Measurements from ENCODE around the gene BEND7.

The BEND7 gene

DNA sequence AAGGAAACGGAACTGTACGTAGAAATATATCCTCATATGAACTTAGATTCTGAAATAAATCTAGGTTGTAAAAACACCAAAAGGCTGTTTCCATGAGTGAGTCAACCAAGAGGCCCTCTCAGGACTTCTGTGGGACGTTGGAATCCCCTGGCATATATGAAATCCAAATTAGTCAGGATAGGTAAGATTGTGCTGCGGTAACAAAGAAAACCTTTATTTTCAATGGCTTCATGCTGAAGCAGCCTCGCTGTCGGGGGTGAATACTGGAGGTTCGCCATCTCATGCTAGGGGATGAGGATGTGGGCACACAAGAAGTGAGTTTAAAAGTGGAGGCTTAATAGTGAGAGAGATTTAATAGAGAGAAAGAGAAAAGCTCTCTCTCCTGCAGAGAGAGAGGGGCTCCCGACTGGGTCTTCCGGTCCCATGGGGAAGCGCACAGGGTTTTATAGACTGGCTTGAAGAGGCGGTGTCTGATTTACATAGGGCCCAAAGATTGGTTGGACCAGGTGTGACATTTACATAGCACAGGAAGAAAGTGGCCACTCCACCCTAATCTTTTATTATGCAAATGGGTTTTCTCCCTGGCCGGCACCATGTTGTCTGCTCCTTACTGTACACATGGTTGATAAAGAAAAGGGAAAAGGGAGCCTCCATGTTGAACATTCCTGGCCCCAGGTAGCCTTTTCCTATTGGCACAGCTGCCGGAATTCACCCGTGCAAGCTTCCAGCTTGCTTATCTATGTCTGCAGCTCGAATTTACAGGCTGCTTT lies 128.4 kb downstream of the BEND7 start:
- Histone ChIP-seq H3K36me3 (ENCODE audit: control insufficient read depth, insufficient read depth, low read length) (no peaks in the 10 kb centered on the region), H3K9me3 (ENCODE audit: control insufficient read depth, low read length) (peaks cover 5% of the 10 kb centered on the region), H3K27ac (ENCODE audit: low read depth, low read length, severe bottlenecking) (no peak overlapping the region), H3K4me1 (ENCODE audit: control insufficient read depth, insufficient read depth, low read length, poor library complexity, severe bottlenecking) (no peaks in the 10 kb centered on the region), H3K4me3 (ENCODE audit: extremely low read depth, insufficient read depth, low read length, poor library complexity, severe bottlenecking) (no peak overlapping the region)
- WGBS, 2 experiments (ENCODE audit: insufficient coverage in 2 of 2), result 83 to 86% methylated on average over 12 of the region's 15 CpGs

- H3K4me1 ChIP-seq (ENCODE audit: control insufficient read depth, insufficient read depth, low read length, poor library complexity, severe bottlenecking), result no peaks in the 10 kb centered on the region
- no peak overlapping the region for H3K4me3 ChIP-seq (ENCODE audit: extremely low read depth, insufficient read depth, low read length, poor library complexity, severe bottlenecking)
- WGBS, 2 experiments (ENCODE audit: insufficient coverage in 2 of 2), result no CpG with 5 or more reads among the region's 2 CpGs
- no peak overlapping the region for H3K27ac ChIP-seq (ENCODE audit: low read depth, low read length, severe bottlenecking)
- H3K36me3 ChIP-seq (ENCODE audit: control insufficient read depth, insufficient read depth, low read length), result no peaks in the 10 kb centered on the region
- H3K9me3 ChIP-seq (ENCODE audit: control insufficient read depth, low read length), result peaks cover 5% of the 10 kb centered on the region
Observed at GRCh38 chr10:13399752-13400151, 129.1 kb downstream of the BEND7 start.

DNA sequence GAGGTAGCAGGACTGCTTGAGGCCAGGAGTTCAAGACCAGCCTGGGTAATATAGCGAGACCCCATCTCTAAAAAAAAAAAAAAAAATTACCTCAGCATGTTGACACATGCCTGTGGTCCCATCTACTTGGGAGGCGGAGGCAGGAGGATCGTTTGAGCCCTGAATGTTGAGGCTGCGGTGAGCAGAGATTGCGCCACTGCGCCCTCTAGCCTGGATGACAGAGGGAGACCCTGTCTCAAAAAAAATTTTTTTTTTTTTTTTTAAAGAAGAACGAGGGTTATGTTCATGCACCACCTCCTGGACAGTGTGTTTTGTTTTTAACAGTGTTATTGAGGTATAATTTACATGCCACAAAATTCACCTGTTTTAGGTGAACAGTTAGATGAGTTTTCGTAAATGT lies 129.6 kb downstream of the BEND7 start:
- Histone ChIP-seq H3K36me3 (ENCODE audit: control insufficient read depth, insufficient read depth, low read length) (no peaks in the 10 kb centered on the region), H3K27ac (ENCODE audit: low read depth, low read length, severe bottlenecking) (no peak overlapping the region), H3K9me3 (ENCODE audit: control insufficient read depth, low read length) (peaks cover 5% of the 10 kb centered on the region), H3K4me3 (ENCODE audit: extremely low read depth, insufficient read depth, low read length, poor library complexity, severe bottlenecking) (no peak overlapping the region), H3K4me1 (ENCODE audit: control insufficient read depth, insufficient read depth, low read length, poor library complexity, severe bottlenecking) (no peaks in the 10 kb centered on the region)
- 92% methylated on average over 5 to 6 of the region's 8 CpGs for WGBS, 2 experiments (ENCODE audit: insufficient coverage in 2 of 2)

- peaks cover 5% of the 10 kb centered on the region for H3K9me3 ChIP-seq (ENCODE audit: control insufficient read depth, low read length)
- H3K36me3 ChIP-seq (ENCODE audit: control insufficient read depth, insufficient read depth, low read length), result no peaks in the 10 kb centered on the region
- H3K4me1 ChIP-seq (ENCODE audit: control insufficient read depth, insufficient read depth, low read length, poor library complexity, severe bottlenecking), result no peaks in the 10 kb centered on the region
- no peak overlapping the region for H3K4me3 ChIP-seq (ENCODE audit: extremely low read depth, insufficient read depth, low read length, poor library complexity, severe bottlenecking)
- 100% methylated on average over 3 of the region's 3 CpGs for WGBS, 2 experiments (ENCODE audit: insufficient coverage in 2 of 2)
- H3K27ac ChIP-seq (ENCODE audit: low read depth, low read length, severe bottlenecking), result no peak overlapping the region
Observed at GRCh38 chr10:13397052-13397451, 131.8 kb downstream of the BEND7 start.

DNA sequence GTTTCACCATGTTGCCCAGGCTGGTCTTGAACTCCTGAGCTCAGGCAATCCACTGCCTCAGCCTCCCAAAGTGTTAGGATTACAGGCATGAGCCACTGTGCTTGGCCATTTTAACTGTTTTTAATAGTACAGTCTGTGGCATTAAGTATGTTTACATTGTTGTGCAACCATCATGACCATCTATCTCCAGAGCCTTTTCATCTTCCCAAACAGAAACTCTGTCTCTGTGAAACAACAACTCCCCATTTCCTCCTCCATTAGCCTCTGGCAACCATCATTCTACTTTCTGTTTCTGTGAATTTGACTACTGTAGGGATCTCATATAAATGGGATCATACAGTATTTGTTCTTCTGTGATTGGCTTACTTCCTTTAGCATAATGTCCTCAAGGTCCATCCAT lies 132.4 kb downstream of the BEND7 start:
- no peaks in the 10 kb centered on the region for H3K36me3 ChIP-seq (ENCODE audit: control insufficient read depth, insufficient read depth, low read length)
- no peak overlapping the region for H3K4me3 ChIP-seq (ENCODE audit: extremely low read depth, insufficient read depth, low read length, poor library complexity, severe bottlenecking)

DNA sequence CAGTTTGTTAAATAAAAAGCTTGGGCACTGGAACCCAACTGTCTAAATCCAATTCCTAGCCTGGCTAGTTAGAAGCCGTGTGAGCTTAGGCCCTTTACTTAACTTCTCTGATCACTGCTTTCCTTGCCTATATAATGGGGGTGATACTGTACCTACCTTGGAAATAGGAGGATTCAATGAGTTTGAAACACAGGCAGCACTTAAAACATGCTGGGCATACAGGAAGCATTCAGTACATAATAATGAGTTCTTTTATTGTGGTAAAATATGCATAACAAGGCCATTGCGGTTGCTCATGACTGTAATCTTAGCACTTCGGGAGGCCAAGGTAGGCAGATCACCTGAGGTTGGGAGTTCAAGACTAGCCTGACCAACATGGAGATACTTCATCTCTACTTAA lies 133.3 kb downstream of the BEND7 start:
- H3K4me3 ChIP-seq (ENCODE audit: extremely low read depth, insufficient read depth, low read length, poor library complexity, severe bottlenecking), result no peak overlapping the region
- peaks cover 5% of the 10 kb centered on the region for H3K9me3 ChIP-seq (ENCODE audit: control insufficient read depth, low read length)
- no peak overlapping the region for H3K27ac ChIP-seq (ENCODE audit: low read depth, low read length, severe bottlenecking)
- H3K36me3 ChIP-seq (ENCODE audit: control insufficient read depth, insufficient read depth, low read length), result no peaks in the 10 kb centered on the region
- H3K4me1 ChIP-seq (ENCODE audit: control insufficient read depth, insufficient read depth, low read length, poor library complexity, severe bottlenecking), result no peaks in the 10 kb centered on the region
- WGBS, 2 experiments (ENCODE audit: insufficient coverage in 2 of 2), result 100% methylated on average over 1 of the region's 3 CpGs; no CpG with 5 or more reads in 1 of the 2 experiments

More for the DNA sequence above, 132.4 kb downstream of the BEND7 start:
- peaks cover 5% of the 10 kb centered on the region for H3K9me3 ChIP-seq (ENCODE audit: control insufficient read depth, low read length)
- H3K27ac ChIP-seq (ENCODE audit: low read depth, low read length, severe bottlenecking), result no peak overlapping the region
- H3K4me1 ChIP-seq (ENCODE audit: control insufficient read depth, insufficient read depth, low read length, poor library complexity, severe bottlenecking), result no peaks in the 10 kb centered on the region

- Histone ChIP-seq H3K9me3 (ENCODE audit: control insufficient read depth, low read length) (no peaks in the 10 kb centered on the region), H3K27ac (ENCODE audit: low read depth, low read length, severe bottlenecking) (no peak overlapping the region), H3K4me1 (ENCODE audit: control insufficient read depth, insufficient read depth, low read length, poor library complexity, severe bottlenecking) (no peaks in the 10 kb centered on the region), H3K4me3 (ENCODE audit: extremely low read depth, insufficient read depth, low read length, poor library complexity, severe bottlenecking) (no peak overlapping the region), H3K36me3 (ENCODE audit: control insufficient read depth, insufficient read depth, low read length) (no peaks in the 10 kb centered on the region)
- WGBS, 2 experiments (ENCODE audit: insufficient coverage in 2 of 2), result 82% methylated on average over 2 of the region's 4 CpGs; no CpG with 5 or more reads in 1 of the 2 experiments
Observed at GRCh38 chr10:13393640-13394039, 135.2 kb downstream of the BEND7 start.

GRCh38 chr10:13392701-13393100 lies 136.1 kb downstream of the BEND7 start:
- Histone ChIP-seq H3K4me1 (ENCODE audit: control insufficient read depth, insufficient read depth, low read length, poor library complexity, severe bottlenecking) (no peaks in the 10 kb centered on the region), H3K27ac (ENCODE audit: low read depth, low read length, severe bottlenecking) (no peak overlapping the region), H3K4me3 (ENCODE audit: extremely low read depth, insufficient read depth, low read length, poor library complexity, severe bottlenecking) (no peak overlapping the region), H3K9me3 (ENCODE audit: control insufficient read depth, low read length) (no peaks in the 10 kb centered on the region), H3K36me3 (ENCODE audit: control insufficient read depth, insufficient read depth, low read length) (no peaks in the 10 kb centered on the region)
- WGBS, 2 experiments (ENCODE audit: insufficient coverage in 2 of 2), result 93 to 96% methylated on average over 5 of the region's 5 CpGs

Measured in mesodermal cell (in vitro differentiated cells).